GM18858 (cell line): ENCODE results near the gene SEBOX.
"Not testable (repeated sequence)": the region's sequence is repeated elsewhere in the genome, so short reads cannot be mapped to it uniquely, and the experiment has no call there.

Experiments
- ATAC-seq: cut with Tn5 transposase; IDR thresholded peaks from one replicate; pipeline ENCODE4 v1.9.1; 2021; ENCODE audit not compliant: unreplicated experiment

The SEBOX gene

GRCh38 chr17:28341516-28341915 lies 23.5 kb downstream of the SEBOX start:
- ATAC-seq: no peak

GRCh38 chr17:28340374-28340773 lies 24.6 kb downstream of the SEBOX start:
- no peak for ATAC-seq

- ATAC-seq: no peak
Measured at GRCh38 chr17:28339431-28339830, 25.6 kb downstream of the SEBOX start.

- ATAC-seq: not testable (repeated sequence)
Measured at GRCh38 chr17:28338769-28339212, 26.2 kb downstream of the SEBOX start.

GRCh38 chr17:28338056-28338768 lies 26.8 kb downstream of the SEBOX start:
- ATAC-seq: no peak

- ATAC-seq: no peak
Measured at GRCh38 chr17:28335959-28336871, 28.8 kb downstream of the SEBOX start.

GRCh38 chr17:28335201-28335958 lies 29.6 kb downstream of the SEBOX start, which contains the start of the genes IFT20 and TNFAIP1:
Gene IFT20, minus strand, starts transcription at chr17:28335472. Its CDS starts 3,487 bp downstream, at chr17:28331985.
Gene TNFAIP1, plus strand, starts transcription at chr17:28335761. Its CDS starts 3,761 bp downstream, at chr17:28339522.
- ATAC-seq: peak; percentile 95

- no peak for ATAC-seq
Measured at GRCh38 chr17:28334666-28335200, 30.3 kb downstream of the SEBOX start.

- no peak for ATAC-seq
Measured at GRCh38 chr17:28334171-28334570, 30.8 kb downstream of the SEBOX start.

- no peak for ATAC-seq
Measured at GRCh38 chr17:28333083-28333746, 31.8 kb downstream of the SEBOX start.

- no peak for ATAC-seq
Measured at GRCh38 chr17:28331891-28332420, 33.0 kb downstream of the SEBOX start.

- ATAC-seq: no peak
Measured at GRCh38 chr17:28330671-28331070, 34.3 kb downstream of the SEBOX start.

GRCh38 chr17:28328325-28328724 lies 36.7 kb downstream of the SEBOX start:
- no peak for ATAC-seq

GRCh38 chr17:28327709-28328108 lies 37.3 kb downstream of the SEBOX start:
- no peak for ATAC-seq

GRCh38 chr17:28327031-28327607 lies 37.9 kb downstream of the SEBOX start:
- ATAC-seq: no peak

- no peak for ATAC-seq
Measured at GRCh38 chr17:28326114-28326513, 38.9 kb downstream of the SEBOX start.

- no peak for ATAC-seq
Measured at GRCh38 chr17:28325211-28325610, 39.8 kb downstream of the SEBOX start.

- no peak for ATAC-seq
Measured at GRCh38 chr17:28324781-28325180, 40.2 kb downstream of the SEBOX start.

- ATAC-seq: no peak
Measured at GRCh38 chr17:28324267-28324745, 40.7 kb downstream of the SEBOX start.
